Measurements from ENCODE around the gene TSGA10IP. TPM values are rescaled to one million over a fixed set of nuclear protein-coding genes. Genes with fewer than 3 reads are reported as not detected.

Gene TSGA10IP
- total and polyA plus RNA-seq, 7 experiments from 2014 or later, result 0.64 TPM; not detected in 6

GRCh38 chr11:65899356-65900124 lies 45.7 kb upstream of the TSGA10IP start:
- H3K27me3 ChIP-seq (ENCODE audit: control insufficient read depth in 2 of 2, insufficient read depth in 2 of 2, low read length in 2 of 2), result peaks cover 0 to 6% of the 10 kb centered on the region in 2 donors
- Mint-ChIP-seq H3K4me3 (peak overlapping the region in 9 of 10 donors; percentile 20 to 81 (median 62)), H3K27me3 (peaks cover 0 to 11% (median 3%) of the 10 kb centered on the region in 5 donors), H3K9me3 (no peaks in the 10 kb centered on the region), H3K36me3 (no peaks in the 10 kb centered on the region), H3K27ac (peak overlapping the region in 2 of 9 donors; percentile 63 to 65), H3K4me1 (peaks cover 7 to 45% (median 12%) of the 10 kb centered on the region in 7 donors)
- H3K4me3 ChIP-seq (ENCODE audit: low read length), result peak overlapping the region; percentile 51
- ChIA-PET CTCF (interaction anchor here (1.1 to 1.8 kb wide), 2 partner anchors 9 to 12 kb away, joined by 3 to 7 read pairs; partner anchors contain the start of gene CCDC85B), POLR2A (interaction anchor here (1.4 to 6.5 kb wide), 4 partner anchors 9 to 29 kb away, joined by 3 to 108 read pairs (median 14); partner anchors contain the start of genes CCDC85B and FIBP)
- no peaks in the 10 kb centered on the region for H3K36me3 ChIP-seq (ENCODE audit: control insufficient read depth in 2 of 3, insufficient read depth in 3 of 3, low read length in 3 of 3)
- peaks cover 17 to 19% of the 10 kb centered on the region in 2 donors for H3K4me1 ChIP-seq (ENCODE audit: control insufficient read depth in 2 of 2, insufficient read depth in 2 of 2, low read length in 2 of 2)
- DNase-seq (peak in 2 of 9 donors; percentile 52 to 81), ATAC-seq (no peak)
- no peaks in the 10 kb centered on the region for H3K9me3 ChIP-seq (ENCODE audit: control insufficient read depth in 2 of 3, low read length in 3 of 3)
- intact Hi-C loops (cut with micrococcal nuclease), result loop anchor here (1.0 to 10.0 kb wide), 6 partner anchors 9 to 155 kb away; partner anchors contain the start of genes C11orf68 (in 2 of the 2), CCDC85B (in 2 of the 2), DRAP1 (in 2 of the 2) and SART1 (in 1 of the 2)
- H3K27ac ChIP-seq (ENCODE audit: low read depth, low read length), result peak overlapping the region; percentile 47

- peak within 1 kb of the TSS; percentile 64 to 81 (median 74) for H3K4me3 Mint-ChIP-seq
- peak; percentile 95 for ATAC-seq
- Histone ChIP-seq H3K36me3 (ENCODE audit: control insufficient read depth in 2 of 3, insufficient read depth in 3 of 3, low read length in 3 of 3) (no peaks in the 10 kb centered on the region), H3K4me3 (ENCODE audit: low read length) (peak within 1 kb of the TSS; percentile 51), H3K27me3 (ENCODE audit: control insufficient read depth in 2 of 2, insufficient read depth in 2 of 2, low read length in 2 of 2) (peaks cover 0 to 6% of the 10 kb centered on the region in 2 donors), H3K27ac (ENCODE audit: low read depth, low read length) (peak within 1 kb of the TSS; percentile 47), H3K4me1 (ENCODE audit: control insufficient read depth in 2 of 2, insufficient read depth in 2 of 2, low read length in 2 of 2) (peaks cover 17 to 19% of the 10 kb centered on the region in 2 donors), H3K9me3 (ENCODE audit: control insufficient read depth in 2 of 3, low read length in 3 of 3) (no peaks in the 10 kb centered on the region)
- H3K27me3 Mint-ChIP-seq, result peaks cover 0 to 11% (median 3%) of the 10 kb centered on the region in 5 donors
- peak; percentile 83 to 97 (median 89) for DNase-seq
- H3K4me1 Mint-ChIP-seq, result peaks cover 6 to 42% (median 10%) of the 10 kb centered on the region in 7 donors
- H3K9me3 Mint-ChIP-seq, result no peaks in the 10 kb centered on the region
- peak within 1 kb of the TSS in 6 of 9 donors; percentile 43 to 88 (median 80) for H3K27ac Mint-ChIP-seq
- POLR2A ChIA-PET, result interaction anchor here (0.7 to 6.5 kb wide), 10 partner anchors 9 to 103 kb away, joined by 3 to 108 read pairs (median 6); partner anchors contain the start of genes C11orf68, CCDC85B and FIBP
- no peaks in the 10 kb centered on the region for H3K36me3 Mint-ChIP-seq
- CTCF ChIA-PET, result interaction anchor here (1.1 to 2.4 kb wide), 4 partner anchors 8 to 12 kb away, joined by 3 to 10 read pairs (median 7); partner anchors contain the start of genes CCDC85B and FIBP
- intact Hi-C loops (cut with micrococcal nuclease), result loop anchor here (1.0 to 10.0 kb wide), 6 partner anchors 10 to 154 kb away; partner anchors contain the start of genes C11orf68 (in 2 of the 2), CCDC85B (in 2 of the 2), DRAP1 (in 2 of the 2) and SART1 (in 1 of the 2)
Measured at GRCh38 chr11:65900125-65900898, 45.0 kb upstream of the TSGA10IP start, which contains the start of gene FOSL1. Gene FOSL1, minus strand, starts transcription at chr11:65900388. Its CDS starts 49 bp downstream, at chr11:65900339.

GRCh38 chr11:65900899-65901180 lies 44.4 kb upstream of the TSGA10IP start:
- intact Hi-C loops (cut with micrococcal nuclease), result loop anchor here (1.0 to 10.0 kb wide), 6 partner anchors 11 to 154 kb away; partner anchors contain the start of genes C11orf68 (in 2 of the 2), CCDC85B (in 2 of the 2), DRAP1 (in 2 of the 2) and SART1 (in 1 of the 2)
- CTCF ChIA-PET, result interaction anchor here (1.1 to 2.4 kb wide), 4 partner anchors 8 to 12 kb away, joined by 3 to 10 read pairs (median 7); partner anchors contain the start of genes CCDC85B and FIBP
- no peak for ATAC-seq

DNA sequence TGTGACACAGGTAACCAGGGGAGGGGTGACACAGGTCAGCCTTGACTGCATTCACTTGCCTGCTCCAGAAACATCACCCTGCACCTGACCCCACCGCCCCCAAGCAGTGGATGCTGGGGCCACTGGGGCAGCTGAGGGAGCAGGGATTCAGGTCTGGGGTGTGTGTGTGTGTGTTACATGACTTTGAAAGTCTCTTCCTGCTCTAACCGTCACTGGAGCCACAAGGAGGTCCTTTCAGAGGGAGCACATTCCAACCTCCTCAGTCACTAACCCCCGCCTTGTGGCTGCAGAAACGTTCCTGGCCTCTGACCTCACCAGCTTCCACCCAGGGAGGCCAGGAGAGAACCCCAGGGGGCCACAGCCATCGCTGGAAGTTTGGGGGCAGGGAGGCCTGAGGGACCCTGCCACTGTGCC lies 42.2 kb upstream of the TSGA10IP start:
- H3K4me3 ChIP-seq (ENCODE audit: low read length), result no peak overlapping the region
- Mint-ChIP-seq H3K9me3 (no peaks in the 10 kb centered on the region), H3K36me3 (no peaks in the 10 kb centered on the region), H3K4me1 (peaks cover 0 to 20% (median 10%) of the 10 kb centered on the region in 7 donors), H3K27ac (peak overlapping the region in 1 of 9 donors; percentile 43), H3K4me3 (no peak overlapping the region), H3K27me3 (peaks cover 0 to 17% (median 3%) of the 10 kb centered on the region in 5 donors)
- ATAC-seq (no peak), DNase-seq (no peak)
- H3K4me1 ChIP-seq (ENCODE audit: control insufficient read depth in 2 of 2, insufficient read depth in 2 of 2, low read length in 2 of 2), result peaks cover 17 to 19% of the 10 kb centered on the region in 2 donors
- intact Hi-C loops (cut with micrococcal nuclease), result loop anchor here in 1 of 2 donors (10.0 kb wide), 1 partner anchor 152 kb away; the partner anchor contains the start of gene SF3B2
- no peaks in the 10 kb centered on the region for H3K36me3 ChIP-seq (ENCODE audit: control insufficient read depth in 2 of 3, insufficient read depth in 3 of 3, low read length in 3 of 3)
- no peak overlapping the region for H3K27ac ChIP-seq (ENCODE audit: low read depth, low read length)
- H3K27me3 ChIP-seq (ENCODE audit: control insufficient read depth in 2 of 2, insufficient read depth in 2 of 2, low read length in 2 of 2), result peaks cover 0 to 6% of the 10 kb centered on the region in 2 donors
- CTCF ChIA-PET, result interaction anchor here (1.1 kb wide), 1 partner anchor 13 kb away, joined by 3 read pairs; the partner anchor contains the start of gene CCDC85B
- POLR2A ChIA-PET, result interaction anchor here (6.5 kb wide), 1 partner anchor 12 kb away, joined by 108 read pairs; the partner anchor contains the start of genes CCDC85B and FIBP
- no peaks in the 10 kb centered on the region for H3K9me3 ChIP-seq (ENCODE audit: control insufficient read depth in 2 of 3, low read length in 3 of 3)

More at GRCh38 chr11:65900899-65901180, 44.4 kb upstream of the TSGA10IP start:
- Mint-ChIP-seq H3K36me3 (no peaks in the 10 kb centered on the region), H3K27me3 (peaks cover 0 to 11% (median 3%) of the 10 kb centered on the region in 5 donors), H3K9me3 (no peaks in the 10 kb centered on the region), H3K4me1 (peaks cover under 1 to 36% (median 10%) of the 10 kb centered on the region in 7 donors), H3K27ac (peak overlapping the region in 6 of 9 donors; percentile 43 to 88 (median 80)), H3K4me3 (peak overlapping the region; percentile 64 to 77 (median 74))
- Histone ChIP-seq H3K4me1 (ENCODE audit: control insufficient read depth in 2 of 2, insufficient read depth in 2 of 2, low read length in 2 of 2) (peaks cover 17 to 19% of the 10 kb centered on the region in 2 donors), H3K9me3 (ENCODE audit: control insufficient read depth in 2 of 3, low read length in 3 of 3) (no peaks in the 10 kb centered on the region), H3K27ac (ENCODE audit: low read depth, low read length) (no peak overlapping the region), H3K4me3 (ENCODE audit: low read length) (peak overlapping the region; percentile 51), H3K36me3 (ENCODE audit: control insufficient read depth in 2 of 3, insufficient read depth in 3 of 3, low read length in 3 of 3) (no peaks in the 10 kb centered on the region), H3K27me3 (ENCODE audit: control insufficient read depth in 2 of 2, insufficient read depth in 2 of 2, low read length in 2 of 2) (peaks cover 0 to 6% of the 10 kb centered on the region in 2 donors)
- POLR2A ChIA-PET, result interaction anchor here (0.7 to 6.5 kb wide), 10 partner anchors 9 to 286 kb away, joined by 3 to 108 read pairs (median 4); partner anchors contain the start of genes C11orf68, CCDC85B and FIBP
- DNase-seq, result no peak

GRCh38 chr11:65903715-65904114 lies 41.6 kb upstream of the TSGA10IP start:
- ATAC-seq (no peak), DNase-seq (no peak)
- H3K4me1 ChIP-seq (ENCODE audit: control insufficient read depth in 2 of 2, insufficient read depth in 2 of 2, low read length in 2 of 2), result peaks cover 17 to 19% of the 10 kb centered on the region in 2 donors
- no peak overlapping the region for H3K27ac ChIP-seq (ENCODE audit: low read depth, low read length)
- intact Hi-C loops (cut with micrococcal nuclease), result loop anchor here in 1 of 2 donors (10.0 kb wide), 1 partner anchor 151 kb away; the partner anchor contains the start of gene SF3B2
- H3K4me3 ChIP-seq (ENCODE audit: low read length), result no peak overlapping the region
- H3K36me3 Mint-ChIP-seq, result no peaks in the 10 kb centered on the region
- H3K9me3 Mint-ChIP-seq, result no peaks in the 10 kb centered on the region
- peaks cover 0 to 19% (median 2%) of the 10 kb centered on the region in 5 donors for H3K27me3 Mint-ChIP-seq
- H3K4me3 Mint-ChIP-seq, result no peak overlapping the region
- H3K9me3 ChIP-seq (ENCODE audit: control insufficient read depth in 2 of 3, low read length in 3 of 3), result no peaks in the 10 kb centered on the region
- ChIA-PET POLR2A (interaction anchor here (1.5 to 6.5 kb wide), 2 partner anchors 10 to 13 kb away, joined by 4 to 108 read pairs; partner anchors contain the start of genes CCDC85B and FIBP), CTCF (no interaction called here)
- peaks cover 0 to 18% (median 8%) of the 10 kb centered on the region in 7 donors for H3K4me1 Mint-ChIP-seq
- peaks cover 0 to 6% of the 10 kb centered on the region in 2 donors for H3K27me3 ChIP-seq (ENCODE audit: control insufficient read depth in 2 of 2, insufficient read depth in 2 of 2, low read length in 2 of 2)
- no peaks in the 10 kb centered on the region for H3K36me3 ChIP-seq (ENCODE audit: control insufficient read depth in 2 of 3, insufficient read depth in 3 of 3, low read length in 3 of 3)
- H3K27ac Mint-ChIP-seq, result peak overlapping the region in 2 of 9 donors; percentile 32 to 43

Data from naive thymus-derived CD4-positive, alpha-beta T cell (primary cell).